Measurements from ENCODE around the gene RBX1.
A peak's percentile ranks its signal among the peaks of the same experiment; 100 is the strongest.

RBX1 gene

DNA sequence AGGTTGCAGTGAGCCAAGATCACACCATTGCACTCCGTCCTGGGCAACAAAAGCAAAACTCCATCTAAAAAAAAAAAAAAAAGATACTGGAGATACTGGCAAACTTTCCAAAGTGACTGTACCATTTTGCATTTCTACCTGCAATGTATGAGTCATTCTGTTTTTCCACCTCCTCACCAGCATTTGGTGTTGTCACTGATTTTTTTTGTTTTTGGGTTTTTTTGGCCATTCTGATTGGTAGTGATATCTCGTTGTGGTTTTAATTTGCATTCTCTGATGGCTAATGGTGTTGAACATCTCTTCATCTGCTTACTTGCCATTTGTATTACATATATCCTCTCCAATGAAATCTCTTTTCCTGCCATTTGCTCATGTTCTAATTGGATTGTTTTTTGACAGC is 12.0 kb upstream of the RBX1 start:
- Histone ChIP-seq H3K4me3 (ENCODE audit: low read depth in 1 of 2, low read length in 2 of 2) (no peak overlapping the region), H3K4me1 (ENCODE audit: insufficient read depth, low read length) (no peaks in the 10 kb centered on the region), H3K36me3 (ENCODE audit: insufficient read depth, low read length) (no peaks in the 10 kb centered on the region), H2AFZ (ENCODE audit: low read depth, low read length) (no peak overlapping the region), H3K4me2 (ENCODE audit: insufficient read depth, low read length) (no peak overlapping the region), H3K79me2 (ENCODE audit: insufficient read depth, low read length) (no peaks in the 10 kb centered on the region), H4K20me1 (ENCODE audit: insufficient read depth, low read length) (no peaks in the 10 kb centered on the region), H3K27ac (ENCODE audit: low read length) (no peak overlapping the region), H3K9me3 (ENCODE audit: insufficient read depth, low read length, severe bottlenecking) (no peaks in the 10 kb centered on the region), H3K27me3 (ENCODE audit: insufficient read depth, low read length, poor library complexity) (no peaks in the 10 kb centered on the region), H3K9ac (ENCODE audit: low read depth, low read length) (no peak overlapping the region)
- DNase-seq (no peak), ATAC-seq (ENCODE audit: insufficient read depth, low read depth) (no peak)
- no peak for TF ChIP-seq EZH2 (IDR thresholded peaks at IDR 0.05; ENCODE audit: borderline replicate concordance, low read depth, low read length, severe bottlenecking)
- TF ChIP-seq CTCF (IDR thresholded peaks at IDR 0.05; ENCODE audit: borderline replicate concordance, extremely low read depth, low read length, poor library complexity, severe bottlenecking), result no peak

GRCh38 chr22:40951795-40952605 is 822 bp downstream of the RBX1 start:
- Histone ChIP-seq H3K9ac (ENCODE audit: low read depth, low read length) (peak overlapping the region; percentile 79), H3K27me3 (ENCODE audit: insufficient read depth, low read length, poor library complexity) (no peaks in the 10 kb centered on the region), H3K4me2 (ENCODE audit: insufficient read depth, low read length) (peak overlapping the region; percentile 81), H3K4me1 (ENCODE audit: insufficient read depth, low read length) (peaks cover 31% of the 10 kb centered on the region), H2AFZ (ENCODE audit: low read depth, low read length) (peak overlapping the region; percentile 66), H3K36me3 (ENCODE audit: insufficient read depth, low read length) (peaks cover 36% of the 10 kb centered on the region), H3K9me3 (ENCODE audit: insufficient read depth, low read length, severe bottlenecking) (no peaks in the 10 kb centered on the region), H3K79me2 (ENCODE audit: insufficient read depth, low read length) (peaks cover 58% of the 10 kb centered on the region), H3K27ac (ENCODE audit: low read length) (peak overlapping the region; percentile 88), H3K4me3 (ENCODE audit: low read depth in 1 of 2, low read length in 2 of 2) (peak overlapping the region; percentile 81 to 84), H4K20me1 (ENCODE audit: insufficient read depth, low read length) (peaks cover 6% of the 10 kb centered on the region; the same call in 1 of the 2 replicates)
- no peak for DNase-seq
- TF ChIP-seq EZH2 (IDR thresholded peaks at IDR 0.05; ENCODE audit: borderline replicate concordance, low read depth, low read length, severe bottlenecking), result no peak
- no peak for TF ChIP-seq CTCF (IDR thresholded peaks at IDR 0.05; ENCODE audit: borderline replicate concordance, extremely low read depth, low read length, poor library complexity, severe bottlenecking)
- ATAC-seq (ENCODE audit: insufficient read depth, low read depth), result peak; percentile 23; the same call in 2 of the 3 replicates

DNA sequence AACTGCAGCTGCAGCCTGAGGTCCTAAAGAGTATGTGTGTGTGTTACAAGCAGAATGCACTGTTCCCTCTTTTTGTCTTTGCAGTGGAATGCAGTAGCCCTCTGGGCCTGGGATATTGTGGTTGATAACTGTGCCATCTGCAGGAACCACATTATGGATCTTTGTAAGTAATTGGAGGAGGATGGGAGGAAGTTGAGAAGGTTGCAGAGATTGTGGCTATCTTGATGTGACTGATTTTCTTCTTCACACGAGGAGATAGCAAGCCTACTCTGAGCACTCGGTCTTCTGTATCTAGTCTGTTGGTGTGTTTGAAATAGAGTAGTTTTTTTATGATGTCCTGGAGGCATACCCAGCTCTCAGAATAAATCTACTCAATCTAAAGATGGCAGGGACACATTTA is 2.3 kb downstream of the RBX1 start:
- no peak for DNase-seq
- Histone ChIP-seq H3K27me3 (ENCODE audit: insufficient read depth, low read length, poor library complexity) (no peaks in the 10 kb centered on the region), H3K9me3 (ENCODE audit: insufficient read depth, low read length, severe bottlenecking) (no peaks in the 10 kb centered on the region), H3K4me2 (ENCODE audit: insufficient read depth, low read length) (peak overlapping the region; percentile 81; the same call in 1 of the 2 replicates), H2AFZ (ENCODE audit: low read depth, low read length) (no peak overlapping the region), H4K20me1 (ENCODE audit: insufficient read depth, low read length) (peaks cover 8% of the 10 kb centered on the region; the same call in 1 of the 2 replicates), H3K36me3 (ENCODE audit: insufficient read depth, low read length) (peaks cover 51% of the 10 kb centered on the region), H3K4me3 (ENCODE audit: low read depth in 1 of 2, low read length in 2 of 2) (peak overlapping the region in 1 of 2 experiments; percentile 20; a peak in 1 of 4 replicates), H3K79me2 (ENCODE audit: insufficient read depth, low read length) (peaks cover 72% of the 10 kb centered on the region), H3K9ac (ENCODE audit: low read depth, low read length) (peak overlapping the region; percentile 79; the same call in 1 of the 2 replicates), H3K27ac (ENCODE audit: low read length) (0 out of 2 replicates have a peak overlapping the region, but pooled peaks have one; percentile 20), H3K4me1 (ENCODE audit: insufficient read depth, low read length) (peaks cover 31% of the 10 kb centered on the region)
- TF ChIP-seq EZH2 (IDR thresholded peaks at IDR 0.05; ENCODE audit: borderline replicate concordance, low read depth, low read length, severe bottlenecking), result no peak
- no peak for ATAC-seq (ENCODE audit: insufficient read depth, low read depth)

GRCh38 chr22:40954113-40954512 is 2.9 kb downstream of the RBX1 start:
- Histone ChIP-seq H3K9me3 (ENCODE audit: insufficient read depth, low read length, severe bottlenecking) (no peaks in the 10 kb centered on the region), H3K4me2 (ENCODE audit: insufficient read depth, low read length) (no peak overlapping the region), H3K36me3 (ENCODE audit: insufficient read depth, low read length) (peaks cover 57% of the 10 kb centered on the region), H3K27ac (ENCODE audit: low read length) (no peak overlapping the region), H3K4me1 (ENCODE audit: insufficient read depth, low read length) (peaks cover 31% of the 10 kb centered on the region), H4K20me1 (ENCODE audit: insufficient read depth, low read length) (peaks cover 14% of the 10 kb centered on the region; the same call in 1 of the 2 replicates), H3K27me3 (ENCODE audit: insufficient read depth, low read length, poor library complexity) (no peaks in the 10 kb centered on the region), H2AFZ (ENCODE audit: low read depth, low read length) (no peak overlapping the region), H3K79me2 (ENCODE audit: insufficient read depth, low read length) (peaks cover 78% of the 10 kb centered on the region), H3K9ac (ENCODE audit: low read depth, low read length) (0 out of 2 replicates have a peak overlapping the region, but pooled peaks have one; percentile 5), H3K4me3 (ENCODE audit: low read depth in 1 of 2, low read length in 2 of 2) (no peak overlapping the region)
- no peak for ATAC-seq (ENCODE audit: insufficient read depth, low read depth)
- TF ChIP-seq CTCF (IDR thresholded peaks at IDR 0.05; ENCODE audit: borderline replicate concordance, extremely low read depth, low read length, poor library complexity, severe bottlenecking) (no peak), EZH2 (IDR thresholded peaks at IDR 0.05; ENCODE audit: borderline replicate concordance, low read depth, low read length, severe bottlenecking) (no peak)
- no peak for DNase-seq

Measured in DND-41 (cell line).